Neural cell (in vitro differentiated cells): ENCODE results near the gene NDUFAF3. TPM values are rescaled to one million over a fixed set of nuclear protein-coding genes. Genes with fewer than 3 reads are reported as not detected.

Source experiments
- H2AFZ ChIP-seq: fragments of 200-600, 300-800 bp; sonication (generic), shearing (Covaris generic); 2 replicates; pipeline ENCODE4 v1.6.0; 2014; ENCODE audit warnings: low read depth, mild to moderate bottlenecking, antibody characterized with exemption, low read length, moderate library complexity
- H3F3A ChIP-seq: fragments of 200-600 bp; shearing (Covaris generic); 2 replicates; pipeline ENCODE4 v1.6.1; 2016; ENCODE audit warnings: mild to moderate bottlenecking, moderate library complexity, mixed read lengths, antibody characterized with exemption, low read length; ENCODE audit not compliant: insufficient read depth, poor library complexity, severe bottlenecking
- H3K27ac ChIP-seq: fragments of 200-600, 300-800 bp; sonication (generic), shearing (Covaris generic); 2 replicates; pipeline ENCODE4 v1.5.1; 2014; ENCODE audit warnings: mild to moderate bottlenecking, low read length, moderate library complexity
- H3K27me3 ChIP-seq: fragments of 300-800, 200-600 bp; sonication (generic), shearing (Covaris generic); 2 replicates; pipeline ENCODE4 v1.6.0; 2014; ENCODE audit warnings: mild to moderate bottlenecking, low read depth, low read length, moderate library complexity; ENCODE audit not compliant: insufficient read depth
- H3K36me3 ChIP-seq: fragments of 300-800, 200-600 bp; sonication (generic), shearing (Covaris generic); 2 replicates; pipeline ENCODE4 v1.5.1; 2014; ENCODE audit warnings: mild to moderate bottlenecking, antibody characterized with exemption, low read length, moderate library complexity; ENCODE audit not compliant: insufficient read depth
- H3K4me2 ChIP-seq: fragments of 300-800, 200-600 bp; sonication (generic), shearing (Covaris generic); 2 replicates; pipeline ENCODE4 v1.6.0; 2014; ENCODE audit warnings: mild to moderate bottlenecking, low read length
- H3K4me3 ChIP-seq: fragments of 300-800, 200-600 bp; sonication (generic), shearing (Covaris generic); 2 replicates; pipeline ENCODE4 v1.5.1; 2014; ENCODE audit warnings: mild to moderate bottlenecking, low read length, moderate library complexity
- H3K79me2 ChIP-seq: fragments of 200-600 bp; shearing (Covaris generic); replicated peaks from 2 replicates; pipeline ENCODE4 v1.6.0; 2014; ENCODE audit warnings: mild to moderate bottlenecking, low read length, moderate library complexity; ENCODE audit not compliant: insufficient read depth
- H3K9ac ChIP-seq: fragments of 300-800, 200-600 bp; sonication (generic), shearing (Covaris generic); 2 replicates; pipeline ENCODE4 v1.6.1; 2016; ENCODE audit warnings: mild to moderate bottlenecking, low read length, mixed read lengths
- H3K9me2 ChIP-seq: fragments of 200-600 bp; shearing (Covaris generic); 2 replicates; pipeline ENCODE4 v1.6.1; 2016; ENCODE audit warnings: mild to moderate bottlenecking, low read length, mixed read lengths; ENCODE audit not compliant: insufficient read depth
- H3K9me3 ChIP-seq: fragments of 200-600, 300-800 bp; sonication (generic), shearing (Covaris generic); 2 replicates; pipeline ENCODE4 v1.6.1; 2016; ENCODE audit warnings: mild to moderate bottlenecking, mixed run types, low read length, moderate library complexity, mixed read lengths
- H4K20me1 ChIP-seq: fragments of 200-600 bp; shearing (Covaris generic); 2 replicates; pipeline ENCODE4 v1.6.1; 2016; ENCODE audit warnings: mild to moderate bottlenecking, mixed run types; ENCODE audit not compliant: insufficient read depth
- CTCF ChIP-seq: fragments of 450-650 bp; IDR thresholded peaks from 2 replicates; pipeline ENCODE4 v1.5.1; 2014; ENCODE audit warnings: antibody characterized with exemption, mild to moderate bottlenecking, moderate library complexity; ENCODE audit not compliant: poor library complexity, severe bottlenecking
- EP300 ChIP-seq: fragments of 450-650 bp; conservative IDR thresholded peaks from 2 replicates; pipeline ENCODE4 v1.6.1; 2014; ENCODE audit warnings: antibody characterized with exemption, mild to moderate bottlenecking, moderate library complexity; ENCODE audit not compliant: poor library complexity, severe bottlenecking
- EZH2 ChIP-seq: fragments of 200-600, 300-800 bp; shearing (Covaris generic), sonication (generic); IDR thresholded peaks from 2 replicates; pipeline ENCODE4 v1.6.1; 2014; ENCODE audit warnings: antibody characterized with exemption, low read length, borderline replicate concordance, mild to moderate bottlenecking; ENCODE audit not compliant: insufficient read depth, poor library complexity, severe bottlenecking
- MXI1 ChIP-seq: fragments of 450-650 bp; conservative IDR thresholded peaks from 2 replicates; pipeline ENCODE4 v1.6.1; 2014; ENCODE audit warnings: antibody characterized with exemption, mild to moderate bottlenecking; ENCODE audit not compliant: poor library complexity, severe bottlenecking
- POLR2AphosphoS5 ChIP-seq: IDR thresholded peaks from 2 replicates; pipeline ENCODE4 v1.6.1; 2012
- RAD21 ChIP-seq: fragments of 450-650 bp; conservative IDR thresholded peaks from 2 replicates; pipeline ENCODE4 v1.6.1; 2014; ENCODE audit warnings: antibody characterized with exemption, mild to moderate bottlenecking, moderate library complexity
- REST ChIP-seq: IDR thresholded peaks from 2 replicates; pipeline ENCODE4 v1.6.1; 2012; ENCODE audit warnings: borderline replicate concordance
- SMC3 ChIP-seq: fragments of 450-650 bp; conservative IDR thresholded peaks from 2 replicates; pipeline ENCODE4 v1.6.1; 2014; ENCODE audit warnings: antibody characterized with exemption, mild to moderate bottlenecking, moderate library complexity; ENCODE audit not compliant: poor library complexity
- TAF1 ChIP-seq: IDR thresholded peaks from 2 replicates; pipeline ENCODE4 v1.6.1; 2012; ENCODE audit warnings: low read depth
- polyA plus RNA-seq: library from polyadenylated mRNA; depleted of rRNA; stranded (reverse); fragments of >200 nt; gene quantifications from 2 replicates; pipeline ENCODE4 v1.2.3, GENCODE V29; 2014

The NDUFAF3 gene
- polyA plus RNA-seq, 1 donor from 2014 or later = 36.2 TPM

GRCh38 chr3:49025005-49025792 is 3.3 kb downstream of the NDUFAF3 start:
- Histone ChIP-seq H3K79me2 (peaks cover 18% of the 10 kb centered on the region), H3K4me2 (no peak overlapping the region), H3K27ac (no peak overlapping the region), H3F3A (no peaks in the 10 kb centered on the region), H3K9ac (no peak overlapping the region), H3K4me3 (no peak overlapping the region), H3K9me2 (no peaks in the 10 kb centered on the region), H3K27me3 (no peaks in the 10 kb centered on the region), H3K36me3 (no peaks in the 10 kb centered on the region), H4K20me1 (no peaks in the 10 kb centered on the region), H3K9me3 (no peaks in the 10 kb centered on the region), H2AFZ (no peak overlapping the region)
- TF ChIP-seq EZH2 (no peak), POLR2AphosphoS5 (no peak), RAD21 (no peak), REST (no peak), EP300 (no peak)

GRCh38 chr3:49025793-49026520 is 4.0 kb downstream of the NDUFAF3 start:
- H3K4me2 ChIP-seq = no peak overlapping the region
- TF ChIP-seq SMC3 (no peak), RAD21 (no peak), TAF1 (no peak), EZH2 (no peak), CTCF (no peak), MXI1 (no peak), REST (no peak), POLR2AphosphoS5 (no peak), EP300 (no peak)
- H3F3A ChIP-seq = no peaks in the 10 kb centered on the region
- no peaks in the 10 kb centered on the region for H3K9me3 ChIP-seq
- no peaks in the 10 kb centered on the region for H3K27me3 ChIP-seq
- no peak overlapping the region for H3K9ac ChIP-seq
- no peak overlapping the region for H3K4me3 ChIP-seq
- peaks cover 14% of the 10 kb centered on the region for H3K79me2 ChIP-seq
- H3K36me3 ChIP-seq = no peaks in the 10 kb centered on the region
- no peak overlapping the region for H2AFZ ChIP-seq
- H3K27ac ChIP-seq = no peak overlapping the region
- no peaks in the 10 kb centered on the region for H3K9me2 ChIP-seq
- no peaks in the 10 kb centered on the region for H4K20me1 ChIP-seq
